PC-3 (cell line): ENCODE measurements around the gene CRELD2. TPM values are rescaled to one million over a fixed set of nuclear protein-coding genes. Genes with fewer than 3 reads are reported as not detected.

Source experiments
- ATAC-seq: fragments of 200-7000 bp; cut with Tn5 transposase; 2 replicates; pipeline ENCODE4 v1.9.1; 2020; ENCODE audit warnings: mild to moderate bottlenecking, moderate library complexity
- BruUV-seq: library from RNA; stranded (reverse); fragments of 400-500 nt; replicated peaks from 2 replicates; lab custom pipeline; 2021; lab: Mats Ljungman, UMichigan
- CTCF ChIA-PET: fragments of 300-600 bp; sonication (Branson Sonifier 250); formaldehyde crosslinking; loops from one replicate; lab custom pipeline; 2022; ENCODE audit warnings: antibody characterized with exemption; lab: Charles Lee
- POLR2A ChIA-PET: fragments of 300-600 bp; sonication (Branson Sonifier 250); formaldehyde crosslinking; loops from one replicate; lab custom pipeline; 2022; ENCODE audit warnings: antibody characterized with exemption; ENCODE audit not compliant: unreplicated experiment; lab: Charles Lee
- DNase-seq: peaks from one replicate; pipeline ENCODE4 v3.0.0-alpha.2; 2015
- H2AFZ ChIP-seq: fragments of 300-600 bp; sonication (generic); 2 replicates; pipeline ENCODE4 v1.6.0; 2016; ENCODE audit warnings: antibody characterized with exemption, low read length
- H3F3A ChIP-seq: fragments of 300-600 bp; sonication (generic); one replicate; pipeline ENCODE4 v1.6.0; 2017; ENCODE audit warnings: antibody characterized with exemption, low read length, control low read depth, mild to moderate bottlenecking; ENCODE audit not compliant: unreplicated experiment
- H3K27ac ChIP-seq: fragments of 300-600 bp; sonication (generic); 2 replicates; pipeline ENCODE4 v1.5.1; 2016; ENCODE audit warnings: mild to moderate bottlenecking, low read length
- H3K27me3 ChIP-seq: fragments of 300-600 bp; sonication (generic); 2 replicates; pipeline ENCODE4 v1.6.1; 2016; ENCODE audit warnings: low read length, mixed read lengths
- H3K36me3 ChIP-seq: fragments of 300-600 bp; sonication (generic); 2 replicates; pipeline ENCODE4 v1.6.1; 2016; ENCODE audit warnings: low read depth, mixed run types, low read length, mixed read lengths
- H3K4me1 ChIP-seq: fragments of 300-600 bp; sonication (generic); 2 replicates; pipeline ENCODE4 v1.5.1; 2016; ENCODE audit warnings: low read length; ENCODE audit not compliant: insufficient read depth
- H3K4me2 ChIP-seq: fragments of 300-600 bp; sonication (generic); 2 replicates; pipeline ENCODE4 v1.6.0; 2016; ENCODE audit warnings: low read length
- H3K4me3 ChIP-seq: fragments of 300-600 bp; sonication (generic); 2 replicates; pipeline ENCODE4 v1.5.1; 2016; ENCODE audit warnings: mild to moderate bottlenecking, low read length, mixed read lengths
- H3K79me2 ChIP-seq: fragments of 300-600 bp; sonication (generic); 2 replicates; pipeline ENCODE4 v1.6.1; 2017; ENCODE audit warnings: low read length, mixed read lengths
- H3K9ac ChIP-seq: fragments of 300-600 bp; sonication (generic); 2 replicates; pipeline ENCODE4 v1.6.0; 2016; ENCODE audit warnings: mild to moderate bottlenecking, low read length
- H3K9me2 ChIP-seq: fragments of 300-600 bp; sonication (generic); replicated peaks from 2 replicates; pipeline ENCODE4 v1.6.1; 2016; ENCODE audit warnings: mixed run types, low read length, mixed read lengths
- H3K9me3 ChIP-seq: fragments of 300-600 bp; sonication (generic); 2 replicates; pipeline ENCODE4 v1.6.1; 2016; ENCODE audit warnings: low read length, mixed read lengths
- H4K20me1 ChIP-seq: fragments of 300-600 bp; sonication (generic); 2 replicates; pipeline ENCODE4 v1.6.1; 2016; ENCODE audit warnings: low read length, mixed read lengths
- CTCF ChIP-seq: fragments of 300-600 bp; sonication (generic); conservative IDR thresholded peaks from 2 replicates; pipeline ENCODE4 v1.5.1; 2017; ENCODE audit warnings: antibody characterized with exemption, low read depth, mild to moderate bottlenecking, low read length
- EZH2 ChIP-seq: fragments of 300-600 bp; sonication (generic); IDR thresholded peaks from one replicate; pipeline ENCODE4 v1.6.1; 2017; ENCODE audit warnings: antibody characterized with exemption, mild to moderate bottlenecking, low read length; ENCODE audit not compliant: unreplicated experiment
- EZH2phosphoT487 ChIP-seq: fragments of 300-600 bp; sonication (generic); IDR thresholded peaks from 2 replicates; pipeline ENCODE4 v1.6.1; 2018; ENCODE audit warnings: mild to moderate bottlenecking, antibody characterized with exemption, low read length, borderline replicate concordance
- intact Hi-C: fragments of 100-400 bp; cut with micrococcal nuclease; formaldehyde crosslinking; loops from 2 replicates; pipeline ENCODE4 v1.9.0; 2023
- total RNA-seq: library from RNA; depleted of rRNA; stranded (reverse); fragments of >200 nt; gene quantifications from 2 replicates; pipeline ENCODE4 v1.2.3, GENCODE V29; 2014

The CRELD2 gene
- total RNA-seq, 1 experiment from 2014 or later = 71.3 TPM

GRCh38 chr22:49907807-49908206 lies 10.6 kb upstream of the CRELD2 start:
- BruUV-seq = no TSS peak
- ChIA-PET CTCF (no interaction called here), POLR2A (no interaction called here)
- Histone ChIP-seq H3F3A (no peaks in the 10 kb centered on the region), H3K79me2 (no peaks in the 10 kb centered on the region), H4K20me1 (no peaks in the 10 kb centered on the region), H3K9me3 (no peaks in the 10 kb centered on the region), H3K27ac (no peak overlapping the region), H3K4me3 (no peak overlapping the region), H3K4me1 (no peaks in the 10 kb centered on the region), H3K9ac (no peak overlapping the region), H3K36me3 (no peaks in the 10 kb centered on the region), H3K27me3 (no peaks in the 10 kb centered on the region), H2AFZ (no peak overlapping the region), H3K9me2 (no peaks in the 10 kb centered on the region), H3K4me2 (no peak overlapping the region)
- ATAC-seq (no peak), DNase-seq (no peak)
- intact Hi-C loops = no loop called here
- no peak for TF ChIP-seq EZH2
- TF ChIP-seq EZH2phosphoT487 = no peak
- no peak for TF ChIP-seq CTCF

- ATAC-seq (no peak), DNase-seq (no peak)
- Histone ChIP-seq H3K9me3 (no peaks in the 10 kb centered on the region), H3K27me3 (no peaks in the 10 kb centered on the region), H4K20me1 (no peaks in the 10 kb centered on the region), H3K79me2 (no peaks in the 10 kb centered on the region), H3K4me1 (no peaks in the 10 kb centered on the region), H2AFZ (no peak overlapping the region), H3K4me2 (no peak overlapping the region), H3K9me2 (no peaks in the 10 kb centered on the region), H3K4me3 (no peak overlapping the region), H3K27ac (no peak overlapping the region), H3K36me3 (no peaks in the 10 kb centered on the region), H3K9ac (no peak overlapping the region), H3F3A (no peaks in the 10 kb centered on the region)
- CTCF ChIA-PET = no interaction called here
- intact Hi-C loops = no loop called here
- TF ChIP-seq EZH2 = no peak
- no peak for TF ChIP-seq CTCF
- TF ChIP-seq EZH2phosphoT487 = no peak
- BruUV-seq = no TSS peak
- POLR2A ChIA-PET = no interaction called here
Observed at GRCh38 chr22:49909476-49910205, 8.8 kb upstream of the CRELD2 start.
